ENCODE data around the gene PRKCH. TPM values are rescaled to one million over a fixed set of nuclear protein-coding genes. Genes with fewer than 3 reads are reported as not detected.

The PRKCH gene
- total and polyA plus RNA-seq, 2 of the 13 experiments (the other 11 are each of a cell fraction or from before 2014, with no cell fraction given), result 0.48 to 1.3 TPM

DNA sequence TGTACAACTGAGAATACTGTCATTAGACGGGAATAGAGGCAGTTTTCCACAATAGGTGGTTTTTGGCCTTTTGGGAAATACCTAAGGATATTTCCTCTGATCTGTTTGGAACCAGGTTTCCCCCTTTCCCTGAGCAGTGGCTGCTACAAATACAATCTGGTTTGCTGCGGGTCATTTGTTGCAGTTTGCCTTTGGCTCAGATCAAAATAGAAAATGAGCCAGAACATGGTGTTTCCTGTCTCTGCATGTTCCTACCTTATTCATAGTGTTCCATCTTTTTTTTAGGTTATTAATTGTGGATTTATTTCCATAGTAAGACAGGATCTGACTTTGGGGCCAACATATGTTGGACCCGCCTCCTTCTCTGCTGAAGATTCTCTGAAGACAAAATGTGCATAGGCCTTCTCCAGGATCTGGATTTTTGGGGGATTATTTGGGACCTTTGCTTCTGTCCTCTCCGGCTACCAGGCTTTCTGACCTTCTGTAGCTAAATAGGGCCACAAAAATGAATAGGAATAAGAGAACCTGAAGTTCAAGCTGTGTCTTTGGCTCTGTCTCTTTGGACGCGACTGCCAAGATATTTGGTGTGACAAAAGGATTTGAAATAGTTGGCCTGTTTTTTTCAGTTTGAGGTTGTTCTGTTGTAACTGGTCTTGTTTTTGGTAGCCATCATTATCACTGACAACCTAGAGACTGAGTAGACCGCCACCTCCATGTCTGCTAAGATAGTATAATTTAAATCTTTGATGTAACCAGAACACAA, 146.9 kb downstream of the PRKCH start:
- Histone ChIP-seq H3K9ac (ENCODE audit: insufficient read depth, low read depth, low read length) (no peak overlapping the region), H3K27me3 (ENCODE audit: control insufficient read depth in 1 of 2, insufficient read depth in 2 of 2, low read length in 2 of 2) (no peaks in the 10 kb centered on the region), H3K36me3 (replicated peaks in 1 of 2; ENCODE audit: control insufficient read depth in 1 of 2, insufficient read depth in 2 of 2, low read length in 2 of 2) (no peaks in the 10 kb centered on the region), H3K4me2 (ENCODE audit: low read depth, low read length) (no peak overlapping the region), H3K4me3 (replicated peaks in 1 of 3; ENCODE audit: insufficient read depth in 1 of 3, low read depth in 2 of 3, low read length in 3 of 3) (no peak overlapping the region), H3K27ac (ENCODE audit: extremely low read length, insufficient read depth, low read length) (no peak overlapping the region), H3K4me1 (ENCODE audit: insufficient read depth, low read length) (peaks cover 44% of the 10 kb centered on the region), H3K79me2 (ENCODE audit: insufficient read depth, low read length) (no peaks in the 10 kb centered on the region), H2AFZ (ENCODE audit: low read length) (no peak overlapping the region), H4K20me1 (ENCODE audit: insufficient read depth, low read length) (no peaks in the 10 kb centered on the region), H3K9me3 (ENCODE audit: low read length) (no peaks in the 10 kb centered on the region)
- intact Hi-C loops (cut with micrococcal nuclease; ENCODE audit: unreplicated experiment) (no loop called here), in situ Hi-C loops (cut with HindIII; ENCODE audit: extremely low pct_ligation_motif_present, low pct_unique_long_range_greater_than_20kb) (no loop called here)
- ChIA-PET CTCF (ENCODE audit: low intra/inter-chr PET ratio, low total read pairs) (no interaction called here), POLR2A (no interaction called here)
- FAIRE-seq (no peak), ATAC-seq (no peak), DNase-seq (ENCODE audit: low spot score) (no peak)
- BruUV-seq (replicated peaks), result no TSS peak
- WGBS (ENCODE audit: low lambda C conversion rate), result 92% methylated on average over 7 of the region's 7 CpGs
- TF ChIP-seq TBL1XR1 (IDR thresholded peaks at IDR 0.05; ENCODE audit: borderline replicate concordance, low read length, partially characterized antibody), result no peak
- TF ChIP-seq ZNF883 (CRISPR knock-in tag; IDR thresholded peaks at IDR 0.05; ENCODE audit: not compliant biosample characterization), result no peak
- no peak for TF ChIP-seq ZNF3 (CRISPR knock-in tag; IDR thresholded peaks at IDR 0.05)
- TF ChIP-seq, protein P1, sequence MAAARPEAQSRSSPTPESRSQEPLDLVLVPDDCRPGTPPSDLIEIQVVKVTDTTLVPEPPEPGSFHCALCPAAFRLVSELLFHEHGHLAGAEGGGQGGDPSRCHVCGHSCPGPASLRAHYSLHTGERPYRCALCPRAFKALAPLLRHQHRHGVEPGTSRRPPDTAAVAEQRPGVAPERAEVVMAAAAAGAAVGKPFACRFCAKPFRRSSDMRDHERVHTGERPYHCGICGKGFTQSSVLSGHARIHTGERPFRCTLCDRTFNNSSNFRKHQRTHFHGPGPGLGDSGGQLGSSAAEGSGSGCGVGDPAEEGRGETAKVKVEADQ (CRISPR knock-in tag; IDR thresholded peaks at IDR 0.05; ENCODE audit: borderline replicate concordance), result no peak
- TF ChIP-seq ZFP36L2 (CRISPR knock-in tag; IDR thresholded peaks at IDR 0.05), result no peak
- no peak for TF ChIP-seq ZFX (CRISPR knock-in tag; IDR thresholded peaks at IDR 0.05; ENCODE audit: low read depth)
- TF ChIP-seq ZNF737 (CRISPR knock-in tag; IDR thresholded peaks at IDR 0.05; ENCODE audit: borderline replicate concordance), result no peak

DNA sequence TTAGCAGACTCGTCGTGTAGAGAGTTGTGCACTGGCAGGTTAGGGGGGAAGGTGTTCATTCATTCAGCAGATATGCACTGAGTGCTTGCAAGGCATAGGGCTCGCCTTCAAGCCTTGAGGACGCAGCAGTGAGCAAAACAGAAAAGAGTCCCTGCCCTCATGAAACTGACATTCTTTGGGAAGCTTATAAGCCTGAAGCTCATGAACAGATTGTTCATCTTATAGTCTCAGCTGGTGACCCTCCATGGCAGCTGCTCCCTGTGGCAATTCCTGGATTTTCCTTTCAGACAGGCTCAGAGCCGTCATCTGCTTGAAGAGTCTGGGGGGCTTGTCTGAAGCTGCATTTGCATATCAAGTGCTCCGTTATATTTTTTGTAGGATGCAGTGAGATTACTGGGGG, 148.4 kb downstream of the PRKCH start:
- FAIRE-seq (no peak), DNase-seq (ENCODE audit: low spot score) (no peak), ATAC-seq (no peak)
- ChIA-PET CTCF (ENCODE audit: low intra/inter-chr PET ratio, low total read pairs) (no interaction called here), POLR2A (interaction anchor here (1.4 kb wide), 1 partner anchor 292 kb away, joined by 4 read pairs; the partner anchor contains the start of gene SNAPC1)
- H3K9ac ChIP-seq (ENCODE audit: insufficient read depth, low read depth, low read length), result no peak overlapping the region
- H3K36me3 ChIP-seq (replicated peaks in 1 of 2; ENCODE audit: control insufficient read depth in 1 of 2, insufficient read depth in 2 of 2, low read length in 2 of 2), result no peaks in the 10 kb centered on the region
- intact Hi-C loops (cut with micrococcal nuclease; ENCODE audit: unreplicated experiment), result no loop called here
- no peaks in the 10 kb centered on the region for H3K9me3 ChIP-seq (ENCODE audit: low read length)
- BruUV-seq (replicated peaks), result no TSS peak
- WGBS (ENCODE audit: low lambda C conversion rate), result 95% methylated on average over 6 of the region's 6 CpGs
- H3K4me2 ChIP-seq (ENCODE audit: low read depth, low read length), result no peak overlapping the region
- peaks cover 45% of the 10 kb centered on the region for H3K4me1 ChIP-seq (ENCODE audit: insufficient read depth, low read length)
- H3K27me3 ChIP-seq (ENCODE audit: control insufficient read depth in 1 of 2, insufficient read depth in 2 of 2, low read length in 2 of 2), result no peaks in the 10 kb centered on the region
- H3K4me3 ChIP-seq (replicated peaks in 1 of 3; ENCODE audit: insufficient read depth in 1 of 3, low read depth in 2 of 3, low read length in 3 of 3), result no peak overlapping the region
- H3K27ac ChIP-seq (ENCODE audit: extremely low read length, insufficient read depth, low read length), result no peak overlapping the region
- in situ Hi-C loops (cut with HindIII; ENCODE audit: extremely low pct_ligation_motif_present, low pct_unique_long_range_greater_than_20kb), result loop anchor here (5.0 to 10.0 kb wide), 2 partner anchors 65 to 93 kb away; no protein-coding TSS in a partner anchor
- no peaks in the 10 kb centered on the region for H3K79me2 ChIP-seq (ENCODE audit: insufficient read depth, low read length)
- H4K20me1 ChIP-seq (ENCODE audit: insufficient read depth, low read length), result no peaks in the 10 kb centered on the region
- H2AFZ ChIP-seq (ENCODE audit: low read length), result no peak overlapping the region
- no peak for TF ChIP-seq ZNF879 (CRISPR knock-in tag; IDR thresholded peaks at IDR 0.05)
- TF ChIP-seq, protein P2, sequence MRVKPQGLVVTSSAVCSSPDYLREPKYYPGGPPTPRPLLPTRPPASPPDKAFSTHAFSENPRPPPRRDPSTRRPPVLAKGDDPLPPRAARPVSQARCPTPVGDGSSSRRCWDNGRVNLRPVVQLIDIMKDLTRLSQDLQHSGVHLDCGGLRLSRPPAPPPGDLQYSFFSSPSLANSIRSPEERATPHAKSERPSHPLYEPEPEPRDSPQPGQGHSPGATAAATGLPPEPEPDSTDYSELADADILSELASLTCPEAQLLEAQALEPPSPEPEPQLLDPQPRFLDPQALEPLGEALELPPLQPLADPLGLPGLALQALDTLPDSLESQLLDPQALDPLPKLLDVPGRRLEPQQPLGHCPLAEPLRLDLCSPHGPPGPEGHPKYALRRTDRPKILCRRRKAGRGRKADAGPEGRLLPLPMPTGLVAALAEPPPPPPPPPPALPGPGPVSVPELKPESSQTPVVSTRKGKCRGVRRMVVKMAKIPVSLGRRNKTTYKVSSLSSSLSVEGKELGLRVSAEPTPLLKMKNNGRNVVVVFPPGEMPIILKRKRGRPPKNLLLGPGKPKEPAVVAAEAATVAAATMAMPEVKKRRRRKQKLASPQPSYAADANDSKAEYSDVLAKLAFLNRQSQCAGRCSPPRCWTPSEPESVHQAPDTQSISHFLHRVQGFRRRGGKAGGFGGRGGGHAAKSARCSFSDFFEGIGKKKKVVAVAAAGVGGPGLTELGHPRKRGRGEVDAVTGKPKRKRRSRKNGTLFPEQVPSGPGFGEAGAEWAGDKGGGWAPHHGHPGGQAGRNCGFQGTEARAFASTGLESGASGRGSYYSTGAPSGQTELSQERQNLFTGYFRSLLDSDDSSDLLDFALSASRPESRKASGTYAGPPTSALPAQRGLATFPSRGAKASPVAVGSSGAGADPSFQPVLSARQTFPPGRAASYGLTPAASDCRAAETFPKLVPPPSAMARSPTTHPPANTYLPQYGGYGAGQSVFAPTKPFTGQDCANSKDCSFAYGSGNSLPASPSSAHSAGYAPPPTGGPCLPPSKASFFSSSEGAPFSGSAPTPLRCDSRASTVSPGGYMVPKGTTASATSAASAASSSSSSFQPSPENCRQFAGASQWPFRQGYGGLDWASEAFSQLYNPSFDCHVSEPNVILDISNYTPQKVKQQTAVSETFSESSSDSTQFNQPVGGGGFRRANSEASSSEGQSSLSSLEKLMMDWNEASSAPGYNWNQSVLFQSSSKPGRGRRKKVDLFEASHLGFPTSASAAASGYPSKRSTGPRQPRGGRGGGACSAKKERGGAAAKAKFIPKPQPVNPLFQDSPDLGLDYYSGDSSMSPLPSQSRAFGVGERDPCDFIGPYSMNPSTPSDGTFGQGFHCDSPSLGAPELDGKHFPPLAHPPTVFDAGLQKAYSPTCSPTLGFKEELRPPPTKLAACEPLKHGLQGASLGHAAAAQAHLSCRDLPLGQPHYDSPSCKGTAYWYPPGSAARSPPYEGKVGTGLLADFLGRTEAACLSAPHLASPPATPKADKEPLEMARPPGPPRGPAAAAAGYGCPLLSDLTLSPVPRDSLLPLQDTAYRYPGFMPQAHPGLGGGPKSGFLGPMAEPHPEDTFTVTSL (CRISPR knock-in tag; IDR thresholded peaks at IDR 0.05; ENCODE audit: borderline replicate concordance), result no peak
